A673 (cell line): Measurements from ENCODE around the gene CDH4. TPM values are rescaled to one million over a fixed set of nuclear protein-coding genes. Genes with fewer than 3 reads are reported as not detected.

ENCODE experiments used
- BruUV-seq: library from RNA; stranded (reverse); fragments of 400-500 nt; replicated peaks from 2 replicates; lab custom pipeline; 2021; lab: Mats Ljungman, UMichigan
- CTCF ChIA-PET: fragments of 300-600 bp; sonication (Branson Sonifier 250); formaldehyde crosslinking; loops from one replicate; lab custom pipeline; 2022; ENCODE audit warnings: antibody characterized with exemption; lab: Charles Lee
- POLR2A ChIA-PET: fragments of 300-600 bp; sonication (Branson Sonifier 250); formaldehyde crosslinking; loops from one replicate; lab custom pipeline; 2022; ENCODE audit warnings: antibody characterized with exemption; ENCODE audit not compliant: low non-redundant PET; lab: Charles Lee
- DNase-seq: peaks from one replicate; pipeline ENCODE4 v3.0.0-alpha.2; 2015; ENCODE audit warnings: low spot score
- H3K27ac ChIP-seq: fragments of 200-600 bp; sonication (generic); 2 replicates; pipeline ENCODE4 v1.5.1; 2016; ENCODE audit warnings: mixed run types, low read depth, mild to moderate bottlenecking, mixed read lengths, antibody characterized with exemption, low read length; ENCODE audit not compliant: poor library complexity, severe bottlenecking
- H3K27me3 ChIP-seq: fragments of 200-600 bp; sonication (generic); replicated peaks from 2 replicates; pipeline ENCODE4 v1.6.1; 2017; ENCODE audit warnings: mixed run types, low read depth, mild to moderate bottlenecking, mixed read lengths, antibody characterized with exemption, low read length; ENCODE audit not compliant: insufficient read depth, poor library complexity
- H3K36me3 ChIP-seq: fragments of 200-600 bp; sonication (generic); 2 replicates; pipeline ENCODE4 v1.6.1; 2016; ENCODE audit warnings: mixed run types, mild to moderate bottlenecking, mixed read lengths, antibody characterized with exemption, low read length; ENCODE audit not compliant: insufficient read depth, poor library complexity, severe bottlenecking
- H3K4me1 ChIP-seq: fragments of 200-600 bp; sonication (generic); 2 replicates; pipeline ENCODE4 v1.6.1; 2017; ENCODE audit warnings: mixed run types, mild to moderate bottlenecking, mixed read lengths, antibody characterized with exemption, low read length; ENCODE audit not compliant: insufficient read depth, poor library complexity, severe bottlenecking
- H3K4me3 ChIP-seq: fragments of 200-600 bp; sonication (generic); 2 replicates; pipeline ENCODE4 v1.5.1; 2016; ENCODE audit warnings: low read depth, mixed run types, mild to moderate bottlenecking, mixed read lengths, low read length; ENCODE audit not compliant: poor library complexity, severe bottlenecking
- H3K9me3 ChIP-seq: fragments of 200-600 bp; sonication (generic); 2 replicates; pipeline ENCODE4 v1.6.1; 2016; ENCODE audit warnings: mixed run types, low read depth, mild to moderate bottlenecking, mixed read lengths, antibody characterized with exemption, low read length; ENCODE audit not compliant: poor library complexity, severe bottlenecking
- CTCF ChIP-seq: fragments of 300-800, 200-600 bp; sonication (generic); conservative IDR thresholded peaks from 2 replicates; pipeline ENCODE4 v1.5.1; 2017; ENCODE audit warnings: low read depth, mild to moderate bottlenecking, antibody characterized with exemption, low read length, moderate library complexity, mixed read lengths
- EZH2 ChIP-seq: fragments of 200-600 bp; sonication (generic); IDR thresholded peaks from 2 replicates; pipeline ENCODE4 v1.6.1; 2017; ENCODE audit warnings: borderline replicate concordance, low read depth, mild to moderate bottlenecking, mixed read lengths, antibody characterized with exemption, low read length; ENCODE audit not compliant: poor library complexity, severe bottlenecking
- intact Hi-C: fragments of 100-400 bp; cut with micrococcal nuclease; formaldehyde crosslinking; loops from one replicate; pipeline ENCODE4 v1.10.0; 2022; ENCODE audit not compliant: unreplicated experiment
- total RNA-seq: library from RNA; stranded (reverse); gene quantifications from 2 replicates; pipeline ENCODE4 v1.2.3, GENCODE V29; 2021

Gene CDH4
- total RNA-seq, 1 experiment from 2014 or later = 8.3 TPM

GRCh38 chr20:61645732-61646131 lies 393.7 kb downstream of the CDH4 start:
- H3K4me3 ChIP-seq = no peak overlapping the region
- H3K9me3 ChIP-seq = no peaks in the 10 kb centered on the region
- TF ChIP-seq EZH2 (no peak), CTCF (no peak)
- DNase-seq = no peak
- intact Hi-C loops = no loop called here
- no peak overlapping the region for H3K27ac ChIP-seq
- ChIA-PET POLR2A (no interaction called here), CTCF (no interaction called here)
- no peaks in the 10 kb centered on the region for H3K4me1 ChIP-seq
- peaks cover 31% of the 10 kb centered on the region for H3K27me3 ChIP-seq
- H3K36me3 ChIP-seq = no peaks in the 10 kb centered on the region
- no TSS peak for BruUV-seq

GRCh38 chr20:61646453-61646852 lies 394.4 kb downstream of the CDH4 start:
- TF ChIP-seq EZH2 = no peak
- no peak for TF ChIP-seq CTCF
- intact Hi-C loops = no loop called here
- ChIA-PET CTCF (no interaction called here), POLR2A (no interaction called here)
- no peak overlapping the region for H3K4me3 ChIP-seq
- no TSS peak for BruUV-seq
- no peaks in the 10 kb centered on the region for H3K9me3 ChIP-seq
- no peak for DNase-seq
- H3K27ac ChIP-seq = no peak overlapping the region
- no peaks in the 10 kb centered on the region for H3K36me3 ChIP-seq
- peaks cover 31% of the 10 kb centered on the region for H3K27me3 ChIP-seq
- H3K4me1 ChIP-seq = no peaks in the 10 kb centered on the region

- CTCF ChIA-PET = no interaction called here
- no peaks in the 10 kb centered on the region for H3K36me3 ChIP-seq
- POLR2A ChIA-PET = no interaction called here
- no peaks in the 10 kb centered on the region for H3K9me3 ChIP-seq
- H3K27ac ChIP-seq = no peak overlapping the region
- DNase-seq = no peak
- intact Hi-C loops = no loop called here
- peaks cover 31% of the 10 kb centered on the region for H3K27me3 ChIP-seq
- TF ChIP-seq CTCF (no peak), EZH2 (no peak)
- no peaks in the 10 kb centered on the region for H3K4me1 ChIP-seq
- H3K4me3 ChIP-seq = no peak overlapping the region
- no TSS peak for BruUV-seq
Measured at GRCh38 chr20:61646986-61647385, 394.9 kb downstream of the CDH4 start.
